ENCODE data around the gene SHE.
"Not testable (repeated sequence)": the region's sequence is repeated elsewhere in the genome, so short reads cannot be mapped to it uniquely, and the experiment has no call there.

Gene SHE

GRCh38 chr1:154502066-154502743 is at the start of gene SHE, which contains the start of gene TDRD10:
Gene SHE, minus strand, starts transcription at chr1:154502412. Its CDS starts 386 bp downstream, at chr1:154502026.
Gene TDRD10, plus strand, starts transcription at chr1:154502219. Its CDS starts 4,685 bp downstream, at chr1:154506904.
- DNase-seq: no peak

- no peak for DNase-seq
Observed at GRCh38 chr1:154551474-154551873, 49.3 kb upstream of the SHE start.

GRCh38 chr1:154550657-154551056 is 48.4 kb upstream of the SHE start:
- DNase-seq: no peak

- no peak for DNase-seq
Observed at GRCh38 chr1:154550070-154550469, 47.9 kb upstream of the SHE start.

- DNase-seq: no peak
Observed at GRCh38 chr1:154549202-154549770, 47.1 kb upstream of the SHE start.

GRCh38 chr1:154548028-154548427 is 45.8 kb upstream of the SHE start:
- no peak for DNase-seq

GRCh38 chr1:154547105-154547732 is 45.0 kb upstream of the SHE start:
- DNase-seq: no peak

- peak; percentile 11 to 68 (median 42) for DNase-seq
Observed at GRCh38 chr1:154546264-154547063, 44.3 kb upstream of the SHE start.

- no peak for DNase-seq
Observed at GRCh38 chr1:154541231-154541630, 39.0 kb upstream of the SHE start.

GRCh38 chr1:154539486-154540483 is 37.6 kb upstream of the SHE start:
- DNase-seq: no peak

- DNase-seq: no peak
Observed at GRCh38 chr1:154536570-154536969, 34.4 kb upstream of the SHE start.

- peak; percentile 53 to 83 (median 75) for DNase-seq
Observed at GRCh38 chr1:154533952-154534844, 32.0 kb upstream of the SHE start.

GRCh38 chr1:154531950-154532349 is 29.7 kb upstream of the SHE start:
- DNase-seq: not testable (repeated sequence)

GRCh38 chr1:154529308-154529707 is 27.1 kb upstream of the SHE start:
- DNase-seq: no peak

- DNase-seq: no peak
Observed at GRCh38 chr1:154527192-154527591, 25.0 kb upstream of the SHE start.

GRCh38 chr1:154524881-154525280 is 22.7 kb upstream of the SHE start:
- DNase-seq: no peak

GRCh38 chr1:154521695-154522094 is 19.5 kb upstream of the SHE start:
- DNase-seq: no peak

- DNase-seq: no peak
Observed at GRCh38 chr1:154520333-154520732, 18.1 kb upstream of the SHE start.

- DNase-seq: no peak
Observed at GRCh38 chr1:154519591-154519991, 17.4 kb upstream of the SHE start.

GRCh38 chr1:154517661-154518060 is 15.4 kb upstream of the SHE start:
- DNase-seq: no peak

GRCh38 chr1:154514066-154514553 is 11.9 kb upstream of the SHE start:
- no peak for DNase-seq

Measured in NCI-H1417 (cell line).